ENCODE results near the gene TENT5A. TPM values are rescaled to one million over a fixed set of nuclear protein-coding genes. Genes with fewer than 3 reads are reported as not detected.

TENT5A gene
- 2.6 and 5.8 TPM in 2 replicates for total RNA-seq

DNA sequence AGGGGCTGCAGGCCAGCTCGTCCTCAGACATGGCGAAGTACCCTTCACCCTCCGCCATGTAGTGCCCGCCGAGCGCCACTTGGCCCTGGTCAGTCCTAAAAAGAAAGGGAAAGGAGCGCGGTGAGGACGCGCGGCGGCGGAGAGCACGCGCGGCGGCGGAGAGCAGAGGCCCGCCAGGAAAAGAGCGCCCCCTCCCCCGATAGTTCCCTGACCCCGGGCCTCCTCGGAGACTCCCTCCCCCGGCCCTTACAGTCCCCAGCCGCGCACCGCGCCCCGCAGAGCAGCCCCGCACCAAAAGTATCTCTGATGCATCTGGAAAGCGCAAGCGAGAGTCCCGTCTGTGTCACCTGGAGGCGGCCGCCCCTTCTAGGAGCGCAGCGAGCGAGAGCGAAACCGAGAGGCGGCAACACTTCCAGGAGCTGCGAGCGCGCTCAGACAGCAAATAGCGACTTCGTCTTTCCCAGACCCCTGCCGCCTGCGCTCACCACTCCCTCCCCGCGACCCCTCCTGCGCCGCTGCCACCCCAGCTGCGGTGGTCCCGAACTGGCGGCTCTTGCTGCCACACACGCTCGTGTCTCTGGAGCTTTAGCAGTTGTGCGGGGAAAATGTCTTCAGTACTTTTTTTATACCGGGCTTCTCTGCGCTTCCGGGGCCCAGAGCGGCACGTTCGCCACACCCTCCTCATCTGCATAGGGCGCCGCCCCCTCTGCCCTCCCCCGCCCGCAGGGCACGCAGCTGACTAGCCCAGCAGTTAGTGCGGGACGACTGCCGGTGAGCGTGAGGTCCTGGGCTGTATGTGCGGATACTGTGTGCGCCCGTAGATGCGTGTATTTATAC lies at the start of gene TENT5A:
TENT5A (minus strand) TSS at position 598 of the 837 bp plus-strand sequence; CDS start at position 58, 540 bp downstream.

Data from myometrial cell (primary cell).